HEK293 (cell line): ENCODE results near the gene CFAP221.

Experiments
- YY2 ChIP-seq: fragments of 450-650 bp; formaldehyde crosslinking; IDR thresholded peaks from 2 replicates; pipeline ENCODE4 v1.5.1; 2016; ENCODE audit warnings: missing biosample characterization, missing genetic modification characterization
- ZBTB8A ChIP-seq: fragments of 450-650 bp; formaldehyde crosslinking; IDR thresholded peaks from 2 replicates; pipeline ENCODE4 v1.5.1; 2016; ENCODE audit warnings: missing biosample characterization, missing genetic modification characterization
- ZIC2 ChIP-seq: fragments of 450-650 bp; formaldehyde crosslinking; IDR thresholded peaks from 2 replicates; pipeline ENCODE4 v1.5.1; 2016; ENCODE audit warnings: missing biosample characterization, missing genetic modification characterization
- ZNF140 ChIP-seq: fragments of 450-650 bp; formaldehyde crosslinking; IDR thresholded peaks from 2 replicates; pipeline ENCODE4 v1.5.1; 2016; ENCODE audit warnings: missing biosample characterization, missing genetic modification characterization
- ZNF2 ChIP-seq: fragments of 450-650 bp; formaldehyde crosslinking; IDR thresholded peaks from 2 replicates; pipeline ENCODE4 v1.5.1; 2016; ENCODE audit warnings: missing biosample characterization, missing genetic modification characterization
- ZNF211 ChIP-seq: fragments of 450-650 bp; formaldehyde crosslinking; IDR thresholded peaks from 2 replicates; pipeline ENCODE4 v1.5.1; 2016; ENCODE audit warnings: low read depth, missing biosample characterization, missing genetic modification characterization
- ZNF26 ChIP-seq: fragments of 450-650 bp; formaldehyde crosslinking; IDR thresholded peaks from 2 replicates; pipeline ENCODE4 v1.5.1; 2016; ENCODE audit warnings: missing biosample characterization, missing genetic modification characterization
- ZNF426 ChIP-seq: fragments of 450-650 bp; formaldehyde crosslinking; IDR thresholded peaks from 2 replicates; pipeline ENCODE4 v1.5.1; 2017; ENCODE audit warnings: missing biosample characterization, missing genetic modification characterization, mild to moderate bottlenecking, inconsistent platforms, moderate library complexity
- ZNF433 ChIP-seq: fragments of 450-650 bp; formaldehyde crosslinking; IDR thresholded peaks from 2 replicates; pipeline ENCODE4 v1.5.1; 2016; ENCODE audit warnings: missing biosample characterization, missing genetic modification characterization, low read depth
- ZNF548 ChIP-seq: fragments of 450-650 bp; formaldehyde crosslinking; IDR thresholded peaks from 2 replicates; pipeline ENCODE4 v1.5.1; 2016; ENCODE audit warnings: missing biosample characterization, missing genetic modification characterization
- ZNF610 ChIP-seq: fragments of 450-650 bp; formaldehyde crosslinking; IDR thresholded peaks from 2 replicates; pipeline ENCODE4 v1.5.1; 2016; ENCODE audit warnings: missing biosample characterization, missing genetic modification characterization, borderline replicate concordance
- ZNF621 ChIP-seq: fragments of 450-650 bp; formaldehyde crosslinking; IDR thresholded peaks from 2 replicates; pipeline ENCODE4 v1.5.1; 2017; ENCODE audit warnings: missing biosample characterization, missing genetic modification characterization
- ZNF677 ChIP-seq: fragments of 450-650 bp; IDR thresholded peaks from 2 replicates; pipeline ENCODE4 v1.5.0; 2018; ENCODE audit warnings: missing biosample characterization, mild to moderate bottlenecking, missing genetic modification characterization, moderate library complexity
- ZNF843 ChIP-seq: fragments of 450-650 bp; formaldehyde crosslinking; IDR thresholded peaks from 2 replicates; pipeline ENCODE4 v1.5.1; 2016; ENCODE audit warnings: missing biosample characterization, missing genetic modification characterization
- ZSCAN16 ChIP-seq: fragments of 450-650 bp; formaldehyde crosslinking; IDR thresholded peaks from 2 replicates; pipeline ENCODE4 v1.5.1; 2016; ENCODE audit warnings: missing biosample characterization, missing genetic modification characterization
- TF ChIP-seq, protein P1 (sequence below): fragments of 450-650 bp; formaldehyde crosslinking; IDR thresholded peaks from 2 replicates; pipeline ENCODE4 v1.5.1; 2016; ENCODE audit warnings: missing biosample characterization, missing genetic modification characterization
- TF ChIP-seq, protein P2 (sequence below): fragments of 450-650 bp; formaldehyde crosslinking; IDR thresholded peaks from 2 replicates; pipeline ENCODE4 v1.5.1; 2016; ENCODE audit warnings: missing biosample characterization, missing genetic modification characterization, borderline replicate concordance
- TF ChIP-seq, protein P3 (sequence below): IDR thresholded peaks from 2 replicates; pipeline ENCODE4 v1.6.1; 2011; ENCODE audit warnings: mild to moderate bottlenecking, low read depth, low read length, borderline replicate concordance
- TF ChIP-seq, protein P4 (sequence below): fragments of 450-650 bp; formaldehyde crosslinking; IDR thresholded peaks from 2 replicates; pipeline ENCODE4 v1.5.1; 2016; ENCODE audit warnings: missing biosample characterization, missing genetic modification characterization
- TF ChIP-seq, protein P5 (sequence below): fragments of 450-650 bp; formaldehyde crosslinking; IDR thresholded peaks from 2 replicates; pipeline ENCODE4; 2016; ENCODE audit warnings: missing biosample characterization, missing genetic modification characterization

The CFAP221 gene

DNA sequence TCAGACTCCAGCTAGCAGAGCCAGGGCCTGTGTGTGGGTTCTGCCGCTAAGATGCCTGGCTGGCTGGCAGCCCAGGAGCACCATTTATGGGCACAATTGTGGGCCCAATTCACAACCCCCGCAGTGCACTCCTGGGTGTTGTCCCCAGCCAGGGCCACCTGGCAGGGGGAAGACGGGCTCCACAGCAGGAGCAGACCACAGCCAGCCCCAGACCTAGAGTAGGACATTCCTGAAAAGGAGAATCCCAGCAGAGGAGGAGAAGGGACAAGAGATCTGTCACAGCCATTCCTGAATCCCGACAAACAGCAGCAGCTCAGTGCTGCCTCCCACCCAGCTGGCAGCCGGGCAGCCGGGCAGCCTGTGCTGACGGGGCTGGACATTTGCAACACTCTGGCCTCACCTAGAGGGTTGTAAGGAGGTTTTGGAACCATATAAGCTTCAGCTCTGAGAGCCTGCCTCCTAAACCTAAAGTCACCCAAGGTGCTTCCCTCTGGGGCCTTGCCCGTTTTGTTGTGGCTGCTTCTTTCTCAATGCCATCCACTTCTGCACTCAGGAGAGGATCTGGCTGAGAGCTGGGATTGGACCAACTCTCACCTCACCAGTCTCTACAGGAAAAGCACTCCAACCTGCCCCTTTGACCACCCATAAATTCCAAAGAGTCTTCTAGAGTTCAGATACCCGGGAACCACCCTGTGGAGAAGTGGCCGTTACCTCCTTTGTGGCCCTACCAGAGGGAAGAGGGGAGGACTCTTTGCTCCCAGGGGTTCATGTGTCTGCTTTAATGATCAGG lies 130.7 kb downstream of the CFAP221 start (continued):
- TF ChIP-seq, protein P1, sequence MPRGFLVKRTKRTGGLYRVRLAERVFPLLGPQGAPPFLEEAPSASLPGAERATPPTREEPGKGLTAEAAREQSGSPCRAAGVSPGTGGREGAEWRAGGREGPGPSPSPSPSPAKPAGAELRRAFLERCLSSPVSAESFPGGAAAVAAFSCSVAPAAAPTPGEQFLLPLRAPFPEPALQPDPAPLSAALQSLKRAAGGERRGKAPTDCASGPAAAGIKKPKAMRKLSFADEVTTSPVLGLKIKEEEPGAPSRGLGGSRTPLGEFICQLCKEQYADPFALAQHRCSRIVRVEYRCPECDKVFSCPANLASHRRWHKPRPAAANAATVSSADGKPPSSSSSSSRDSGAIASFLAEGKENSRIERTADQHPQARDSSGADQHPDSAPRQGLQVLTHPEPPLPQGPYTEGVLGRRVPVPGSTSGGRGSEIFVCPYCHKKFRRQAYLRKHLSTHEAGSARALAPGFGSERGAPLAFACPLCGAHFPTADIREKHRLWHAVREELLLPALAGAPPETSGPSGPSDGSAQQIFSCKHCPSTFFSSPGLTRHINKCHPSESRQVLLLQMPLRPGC (tag by site-specific recombination) = no peak
- TF ChIP-seq, protein P2, sequence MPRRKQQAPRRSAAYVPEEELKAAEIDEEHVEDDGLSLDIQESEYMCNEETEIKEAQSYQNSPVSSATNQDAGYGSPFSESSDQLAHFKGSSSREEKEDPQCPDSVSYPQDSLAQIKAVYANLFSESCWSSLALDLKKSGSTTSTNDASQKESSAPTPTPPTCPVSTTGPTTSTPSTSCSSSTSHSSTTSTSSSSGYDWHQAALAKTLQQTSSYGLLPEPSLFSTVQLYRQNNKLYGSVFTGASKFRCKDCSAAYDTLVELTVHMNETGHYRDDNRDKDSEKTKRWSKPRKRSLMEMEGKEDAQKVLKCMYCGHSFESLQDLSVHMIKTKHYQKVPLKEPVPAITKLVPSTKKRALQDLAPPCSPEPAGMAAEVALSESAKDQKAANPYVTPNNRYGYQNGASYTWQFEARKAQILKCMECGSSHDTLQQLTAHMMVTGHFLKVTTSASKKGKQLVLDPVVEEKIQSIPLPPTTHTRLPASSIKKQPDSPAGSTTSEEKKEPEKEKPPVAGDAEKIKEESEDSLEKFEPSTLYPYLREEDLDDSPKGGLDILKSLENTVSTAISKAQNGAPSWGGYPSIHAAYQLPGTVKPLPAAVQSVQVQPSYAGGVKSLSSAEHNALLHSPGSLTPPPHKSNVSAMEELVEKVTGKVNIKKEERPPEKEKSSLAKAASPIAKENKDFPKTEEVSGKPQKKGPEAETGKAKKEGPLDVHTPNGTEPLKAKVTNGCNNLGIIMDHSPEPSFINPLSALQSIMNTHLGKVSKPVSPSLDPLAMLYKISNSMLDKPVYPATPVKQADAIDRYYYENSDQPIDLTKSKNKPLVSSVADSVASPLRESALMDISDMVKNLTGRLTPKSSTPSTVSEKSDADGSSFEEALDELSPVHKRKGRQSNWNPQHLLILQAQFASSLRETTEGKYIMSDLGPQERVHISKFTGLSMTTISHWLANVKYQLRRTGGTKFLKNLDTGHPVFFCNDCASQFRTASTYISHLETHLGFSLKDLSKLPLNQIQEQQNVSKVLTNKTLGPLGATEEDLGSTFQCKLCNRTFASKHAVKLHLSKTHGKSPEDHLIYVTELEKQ = no peak
- TF ChIP-seq, protein P3, sequence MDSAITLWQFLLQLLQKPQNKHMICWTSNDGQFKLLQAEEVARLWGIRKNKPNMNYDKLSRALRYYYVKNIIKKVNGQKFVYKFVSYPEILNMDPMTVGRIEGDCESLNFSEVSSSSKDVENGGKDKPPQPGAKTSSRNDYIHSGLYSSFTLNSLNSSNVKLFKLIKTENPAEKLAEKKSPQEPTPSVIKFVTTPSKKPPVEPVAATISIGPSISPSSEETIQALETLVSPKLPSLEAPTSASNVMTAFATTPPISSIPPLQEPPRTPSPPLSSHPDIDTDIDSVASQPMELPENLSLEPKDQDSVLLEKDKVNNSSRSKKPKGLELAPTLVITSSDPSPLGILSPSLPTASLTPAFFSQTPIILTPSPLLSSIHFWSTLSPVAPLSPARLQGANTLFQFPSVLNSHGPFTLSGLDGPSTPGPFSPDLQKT = no peak
- TF ChIP-seq ZNF426 (no peak), ZNF2 (no peak), ZNF621 (tag by site-specific recombination) (no peak), ZNF610 (tag by site-specific recombination) (no peak), ZNF433 (tag by site-specific recombination) (no peak), ZNF140 (tag by site-specific recombination) (no peak), ZSCAN16 (no peak), ZNF26 (tag by site-specific recombination) (no peak), ZNF548 (no peak), ZBTB8A (no peak), ZNF843 (tag by site-specific recombination) (no peak), ZIC2 (tag by site-specific recombination) (peak; percentile 82), YY2 (tag by site-specific recombination) (no peak), ZNF677 (no peak), ZNF211 (tag by site-specific recombination) (no peak)
- TF ChIP-seq, protein P4, sequence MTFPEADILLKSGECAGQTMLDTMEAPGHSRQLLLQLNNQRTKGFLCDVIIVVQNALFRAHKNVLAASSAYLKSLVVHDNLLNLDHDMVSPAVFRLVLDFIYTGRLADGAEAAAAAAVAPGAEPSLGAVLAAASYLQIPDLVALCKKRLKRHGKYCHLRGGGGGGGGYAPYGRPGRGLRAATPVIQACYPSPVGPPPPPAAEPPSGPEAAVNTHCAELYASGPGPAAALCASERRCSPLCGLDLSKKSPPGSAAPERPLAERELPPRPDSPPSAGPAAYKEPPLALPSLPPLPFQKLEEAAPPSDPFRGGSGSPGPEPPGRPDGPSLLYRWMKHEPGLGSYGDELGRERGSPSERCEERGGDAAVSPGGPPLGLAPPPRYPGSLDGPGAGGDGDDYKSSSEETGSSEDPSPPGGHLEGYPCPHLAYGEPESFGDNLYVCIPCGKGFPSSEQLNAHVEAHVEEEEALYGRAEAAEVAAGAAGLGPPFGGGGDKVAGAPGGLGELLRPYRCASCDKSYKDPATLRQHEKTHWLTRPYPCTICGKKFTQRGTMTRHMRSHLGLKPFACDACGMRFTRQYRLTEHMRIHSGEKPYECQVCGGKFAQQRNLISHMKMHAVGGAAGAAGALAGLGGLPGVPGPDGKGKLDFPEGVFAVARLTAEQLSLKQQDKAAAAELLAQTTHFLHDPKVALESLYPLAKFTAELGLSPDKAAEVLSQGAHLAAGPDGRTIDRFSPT (tag by site-specific recombination) = no peak
- TF ChIP-seq, protein P5, sequence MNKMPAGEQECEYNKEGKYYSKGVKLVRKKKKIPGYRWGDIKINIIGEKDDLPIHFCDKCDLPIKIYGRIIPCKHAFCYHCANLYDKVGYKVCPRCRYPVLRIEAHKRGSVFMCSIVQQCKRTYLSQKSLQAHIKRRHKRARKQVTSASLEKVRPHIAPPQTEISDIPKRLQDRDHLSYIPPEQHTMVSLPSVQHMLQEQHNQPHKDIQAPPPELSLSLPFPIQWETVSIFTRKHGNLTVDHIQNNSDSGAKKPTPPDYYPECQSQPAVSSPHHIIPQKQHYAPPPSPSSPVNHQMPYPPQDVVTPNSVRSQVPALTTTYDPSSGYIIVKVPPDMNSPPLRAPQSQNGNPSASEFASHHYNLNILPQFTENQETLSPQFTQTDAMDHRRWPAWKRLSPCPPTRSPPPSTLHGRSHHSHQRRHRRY (tag by site-specific recombination) = no peak
- TF ChIP-seq, all 188 proteins: peak for 4
